ENCODE data around the gene ANKZF1.
A peak's percentile ranks its signal among the peaks of the same experiment; 100 is the strongest.

ANKZF1 gene

GRCh38 chr2:219207134-219207883 is 22.3 kb upstream of the ANKZF1 start:
- FAIRE-seq, result no peak
- peak; percentile 42 for DNase-seq (ENCODE audit: low spot score)

GRCh38 chr2:219207884-219208740 is 21.5 kb upstream of the ANKZF1 start:
- FAIRE-seq (no peak), DNase-seq (ENCODE audit: low spot score) (peak; percentile 14)

GRCh38 chr2:219209236-219210195 is 20.1 kb upstream of the ANKZF1 start:
- FAIRE-seq (no peak), DNase-seq (ENCODE audit: low spot score) (no peak)

GRCh38 chr2:219210196-219210885 is 19.3 kb upstream of the ANKZF1 start:
- DNase-seq (ENCODE audit: low spot score) (no peak), FAIRE-seq (no peak)

GRCh38 chr2:219210886-219211362 is 18.7 kb upstream of the ANKZF1 start:
- FAIRE-seq (no peak), DNase-seq (ENCODE audit: low spot score) (no peak)

- DNase-seq (ENCODE audit: low spot score) (no peak), FAIRE-seq (no peak)
These were observed 16.6 kb upstream of the ANKZF1 start for GRCh38 chr2:219213026-219213415.

- DNase-seq (ENCODE audit: low spot score) (no peak), FAIRE-seq (no peak)
These were observed 16.0 kb upstream of the ANKZF1 start for GRCh38 chr2:219213486-219214071.

- FAIRE-seq, result no peak
- DNase-seq (ENCODE audit: low spot score), result no peak
These were observed 15.5 kb upstream of the ANKZF1 start for GRCh38 chr2:219214141-219214540.

GRCh38 chr2:219214786-219215185 is 14.8 kb upstream of the ANKZF1 start:
- DNase-seq (ENCODE audit: low spot score) (no peak), FAIRE-seq (no peak)

GRCh38 chr2:219215871-219216534 is 13.6 kb upstream of the ANKZF1 start:
- FAIRE-seq (no peak), DNase-seq (ENCODE audit: low spot score) (no peak)

- no peak for DNase-seq (ENCODE audit: low spot score)
- FAIRE-seq, result no peak
These were observed 13.1 kb upstream of the ANKZF1 start for GRCh38 chr2:219216535-219216915.

GRCh38 chr2:219218217-219218731 is 11.3 kb upstream of the ANKZF1 start:
- no peak for FAIRE-seq
- DNase-seq (ENCODE audit: low spot score), result peak; percentile 57

- FAIRE-seq (no peak), DNase-seq (ENCODE audit: low spot score) (peak; percentile 46)
These were observed 10.6 kb upstream of the ANKZF1 start, which contains the start of gene ABCB6 for GRCh38 chr2:219218732-219219701. TSS of gene ABCB6 (minus strand) at chr2:219218958. CDS start at chr2:219218673, 285 bp downstream.

- FAIRE-seq, result no peak
These were observed 9.6 kb upstream of the ANKZF1 start for GRCh38 chr2:219219784-219220532.

GRCh38 chr2:219220652-219221402 is 8.8 kb upstream of the ANKZF1 start:
- no peak for FAIRE-seq
- no peak for DNase-seq (ENCODE audit: low spot score)

More at GRCh38 chr2:219219784-219220532, 9.6 kb upstream of the ANKZF1 start:
- no peak for DNase-seq (ENCODE audit: low spot score)

- FAIRE-seq, result no peak
These were observed 7.6 kb upstream of the ANKZF1 start for GRCh38 chr2:219221957-219222518.

More at GRCh38 chr2:219221957-219222518, 7.6 kb upstream of the ANKZF1 start:
- DNase-seq (ENCODE audit: low spot score), result no peak
